GM21423 (cell line): ENCODE data around the gene PLA2G4F.
"Not testable (repeated sequence)": the region's sequence is repeated elsewhere in the genome, so short reads cannot be mapped to it uniquely, and the experiment has no call there.

Experiments
- ATAC-seq: cut with Tn5 transposase; IDR thresholded peaks from one replicate; pipeline ENCODE4 v1.9.1; 2021; ENCODE audit warnings: mild to moderate bottlenecking, moderate library complexity; ENCODE audit not compliant: unreplicated experiment

The PLA2G4F gene

GRCh38 chr15:42102646-42103235 is 53.7 kb downstream of the PLA2G4F start:
- ATAC-seq: no peak

GRCh38 chr15:42101861-42102260 is 54.6 kb downstream of the PLA2G4F start:
- no peak for ATAC-seq

GRCh38 chr15:42100021-42100800 is 56.2 kb downstream of the PLA2G4F start:
- no peak for ATAC-seq

GRCh38 chr15:42097018-42097417 is 59.4 kb downstream of the PLA2G4F start:
- ATAC-seq: no peak

GRCh38 chr15:42094512-42094963 is 61.9 kb downstream of the PLA2G4F start, which contains the start of gene PLA2G4D:
PLA2G4D (minus strand) TSS chr15:42094562; CDS start chr15:42094459, 103 bp downstream.
- no peak for ATAC-seq

GRCh38 chr15:42093966-42094365 is 62.5 kb downstream of the PLA2G4F start:
- ATAC-seq: no peak

- no peak for ATAC-seq
Measured at GRCh38 chr15:42092398-42093318, 63.8 kb downstream of the PLA2G4F start.

GRCh38 chr15:42091753-42092397 is 64.6 kb downstream of the PLA2G4F start:
- not testable (repeated sequence) for ATAC-seq

- no peak for ATAC-seq
Measured at GRCh38 chr15:42090781-42091180, 65.7 kb downstream of the PLA2G4F start.

- ATAC-seq: no peak
Measured at GRCh38 chr15:42090370-42090769, 66.1 kb downstream of the PLA2G4F start.

- ATAC-seq: no peak
Measured at GRCh38 chr15:42089942-42090341, 66.5 kb downstream of the PLA2G4F start.
